HG03378 (cell line): ENCODE results near the gene BAZ2B.

Experiments used
- ATAC-seq: cut with Tn5 transposase; IDR thresholded peaks from one replicate; pipeline ENCODE4 v1.9.1; 2021; ENCODE audit warnings: mild to moderate bottlenecking, moderate library complexity; ENCODE audit not compliant: unreplicated experiment

The BAZ2B gene

DNA sequence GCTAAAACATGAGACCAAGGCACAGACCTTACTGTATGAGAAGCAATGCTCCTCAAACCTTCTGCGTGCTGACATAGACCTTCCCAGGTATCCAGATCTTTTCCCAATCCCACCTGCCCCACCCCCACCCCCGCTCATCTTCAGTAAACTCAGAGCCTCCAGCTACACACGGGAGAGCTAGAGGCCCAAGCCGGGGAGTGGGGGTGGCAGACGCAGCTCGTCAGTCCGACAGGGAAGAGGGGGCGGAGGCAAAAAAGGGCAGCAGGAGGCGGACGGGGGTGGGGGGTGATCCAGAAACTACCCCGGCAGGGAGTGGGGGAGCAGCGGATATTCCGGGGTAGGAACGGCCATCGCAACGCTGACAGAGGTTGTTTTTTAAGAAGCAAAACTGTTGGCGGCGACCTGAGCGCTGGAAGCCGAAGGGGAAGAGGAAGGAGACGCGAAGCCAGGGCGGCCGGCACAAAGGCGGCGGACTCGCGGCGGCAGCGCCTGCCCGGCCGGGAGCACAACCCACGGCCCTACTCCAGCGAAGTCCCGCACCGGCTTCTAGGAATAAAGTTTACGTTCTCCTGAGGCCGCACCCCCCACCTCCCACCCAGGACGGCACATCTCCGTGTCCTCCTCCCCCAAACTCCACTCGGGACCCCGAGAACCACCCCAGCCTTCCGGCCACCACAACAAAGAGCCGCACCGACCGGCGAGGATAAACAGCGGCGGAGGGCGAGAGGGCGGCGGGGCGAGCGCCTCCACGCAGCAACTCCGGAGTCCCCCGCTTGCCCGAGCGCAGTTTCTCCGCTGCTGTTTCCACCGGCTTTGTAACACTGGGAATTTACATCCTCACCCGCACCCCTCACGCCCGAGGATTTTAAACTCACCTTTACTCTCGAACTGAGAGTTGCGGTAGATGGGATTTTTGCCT, 722 bp downstream of the BAZ2B start:
- no peak for ATAC-seq

DNA sequence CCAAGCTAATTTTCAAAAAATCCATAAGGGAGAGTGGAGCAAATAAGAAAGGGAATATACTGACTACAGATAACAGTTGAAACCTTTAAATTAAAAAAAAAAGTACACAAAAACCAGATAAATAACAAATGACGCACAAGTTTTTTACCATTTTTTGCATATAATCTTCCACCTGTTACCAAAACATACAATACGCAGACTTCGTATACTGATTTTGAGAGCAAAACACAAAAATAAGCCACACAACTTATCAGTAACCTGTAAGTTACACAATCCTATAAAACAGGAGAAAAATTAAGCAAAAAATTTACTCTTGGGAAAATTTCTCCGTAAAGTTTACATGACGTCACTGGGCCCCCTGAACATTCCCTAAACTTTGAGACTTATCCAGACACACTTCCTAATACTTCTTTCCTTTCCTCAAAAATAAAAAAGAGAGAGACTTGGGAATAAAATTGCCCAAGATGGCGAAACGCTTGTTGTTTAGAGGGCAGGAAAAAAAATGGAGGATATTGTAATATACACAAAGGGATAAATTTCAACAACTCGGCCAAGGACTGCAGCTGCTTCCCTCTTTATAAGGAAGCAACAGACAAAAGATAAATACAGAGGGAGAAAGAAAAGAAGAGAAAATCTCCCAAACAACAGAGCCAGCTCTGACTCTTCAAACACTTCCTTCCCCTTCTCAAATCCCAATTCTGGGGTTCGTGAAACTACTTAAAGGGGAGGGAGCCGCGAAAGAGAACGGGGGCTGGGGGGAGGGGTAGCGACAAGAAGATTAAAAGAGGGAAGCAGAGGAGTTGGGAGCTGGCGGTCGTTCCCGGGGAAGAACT, 1.6 kb downstream of the BAZ2B start:
- no peak for ATAC-seq

DNA sequence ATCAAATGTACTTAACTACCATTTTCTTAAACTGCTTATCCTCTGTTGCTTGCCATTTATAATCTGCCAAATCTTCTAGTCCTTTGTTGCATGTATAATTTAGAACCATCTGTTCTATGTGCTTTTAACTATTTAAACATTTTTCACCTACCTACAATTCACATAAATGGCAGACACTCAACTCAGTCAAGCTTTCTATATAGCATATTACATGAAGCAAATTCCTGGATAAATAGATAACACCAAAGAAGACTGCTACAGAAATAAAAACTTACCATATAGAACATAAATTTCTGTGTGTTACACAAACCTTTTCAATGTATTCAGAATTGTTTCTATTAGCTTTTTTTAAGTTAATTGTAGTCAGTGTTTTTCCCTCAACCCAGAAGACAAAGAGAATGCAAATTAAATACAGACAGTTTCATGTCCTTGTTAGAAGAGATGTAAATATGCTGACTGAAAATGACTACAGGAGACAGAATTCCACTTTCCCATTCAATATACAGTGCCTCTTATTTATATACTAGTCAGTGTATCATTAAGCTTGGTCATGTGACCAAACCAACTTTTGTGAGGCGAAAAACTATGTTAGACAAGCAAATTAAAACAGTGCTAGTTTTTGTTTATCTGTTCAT, 2.6 kb downstream of the BAZ2B start:
- no peak for ATAC-seq

DNA sequence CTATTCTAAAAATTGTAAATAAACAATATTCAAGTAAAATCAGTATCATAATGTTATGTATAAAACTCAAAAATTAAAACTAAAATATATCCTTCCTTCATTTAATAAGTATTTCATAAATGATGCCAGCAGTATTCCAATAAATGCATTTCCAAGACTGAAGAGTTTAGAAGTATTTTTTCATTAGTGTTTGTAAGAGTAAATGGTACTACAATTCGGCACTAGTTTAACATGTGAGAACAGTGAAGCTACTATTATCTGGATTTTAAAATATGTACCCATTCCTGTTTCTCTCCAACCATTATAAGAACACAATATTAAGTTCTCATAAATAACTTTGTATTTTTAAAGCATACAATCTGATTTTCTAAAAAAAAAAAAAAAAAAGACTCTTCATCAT, 3.3 kb downstream of the BAZ2B start:
- ATAC-seq = no peak

DNA sequence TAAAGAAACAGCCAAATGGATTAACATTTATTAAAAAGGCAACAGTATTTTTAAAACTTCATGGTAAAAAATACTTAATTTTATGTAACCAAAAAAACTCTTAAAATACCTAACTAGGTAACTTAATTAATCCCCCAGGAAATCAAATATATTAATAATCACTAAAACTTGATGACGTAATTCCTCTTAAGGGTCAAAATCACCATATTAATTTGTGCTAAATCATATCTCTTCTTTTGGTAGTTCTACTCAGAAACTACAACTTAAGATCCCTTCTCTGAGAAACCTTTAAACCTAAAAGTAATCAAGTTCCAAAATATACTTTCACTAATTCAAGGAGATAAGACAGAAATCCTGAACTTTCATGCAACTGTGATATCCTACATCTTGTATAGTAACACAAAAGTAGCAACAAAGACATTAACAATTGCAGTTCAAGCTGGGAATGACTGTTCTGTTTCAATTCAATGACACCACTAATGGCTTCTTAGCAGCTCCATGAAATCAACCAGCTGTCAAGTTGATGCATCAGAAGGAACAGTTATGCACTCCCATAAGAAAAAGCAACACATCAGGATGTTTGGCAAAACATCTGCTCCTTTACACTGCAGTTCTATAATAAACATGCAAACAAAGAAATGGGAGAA, 4.0 kb downstream of the BAZ2B start:
- no peak for ATAC-seq

DNA sequence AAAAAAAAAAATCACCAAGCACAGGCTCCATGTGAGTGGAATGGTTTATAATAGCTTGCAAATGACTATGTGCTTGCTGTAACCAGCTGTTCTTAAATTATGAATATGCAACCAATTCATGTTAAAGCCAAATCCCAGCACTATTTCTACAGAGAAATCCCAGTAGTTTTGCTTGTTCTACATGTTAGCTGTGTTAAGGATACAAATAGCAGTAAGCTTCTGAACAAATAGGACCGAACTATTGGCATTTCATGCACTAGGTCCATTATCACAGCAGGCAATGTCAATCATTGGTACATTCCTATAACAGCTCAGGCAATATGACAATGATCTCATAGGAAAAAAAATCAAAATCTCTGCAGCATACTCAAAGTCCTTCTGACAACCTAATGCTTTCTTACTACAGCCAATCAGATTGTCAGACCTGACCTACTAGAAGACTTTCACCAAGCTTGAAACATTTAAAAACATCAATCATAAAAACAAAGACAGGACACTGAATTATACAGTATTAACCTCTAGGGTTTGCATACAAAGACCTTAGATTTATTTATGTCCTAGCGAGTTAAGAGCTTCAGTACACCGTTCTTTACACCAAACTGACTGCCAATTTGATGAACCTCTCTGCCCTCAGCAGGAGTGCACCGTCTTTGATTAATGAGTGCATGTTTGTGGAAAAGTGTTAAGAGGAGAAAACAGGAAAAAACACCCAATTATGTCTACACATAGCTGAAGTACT, 6.4 kb downstream of the BAZ2B start:
- no peak for ATAC-seq

DNA sequence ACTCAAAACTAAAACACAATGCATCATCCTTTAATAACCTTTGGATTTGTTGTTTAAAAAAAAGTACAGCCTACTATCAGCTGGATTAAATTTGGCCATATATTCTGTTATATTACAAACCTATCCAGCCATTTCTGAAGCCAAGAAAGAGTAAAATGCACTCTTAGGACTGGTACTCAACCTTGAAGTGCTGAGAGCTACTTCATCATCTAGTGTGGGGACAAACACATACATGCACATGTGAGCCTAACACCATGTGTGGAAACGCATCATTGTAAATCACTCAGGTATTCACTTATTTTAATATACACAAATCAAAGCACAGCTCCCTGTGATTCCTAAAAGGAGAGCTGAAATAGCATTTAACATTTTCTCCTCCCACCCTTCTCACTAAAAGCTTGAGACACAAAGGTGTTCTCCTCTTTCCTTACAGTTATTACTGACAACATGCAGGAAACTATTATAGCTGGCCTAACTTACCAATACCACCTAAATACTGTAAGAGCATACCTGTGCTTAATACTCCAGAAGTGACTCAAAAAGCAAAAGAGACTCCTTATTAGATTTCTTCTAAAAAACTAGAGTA, 7.5 kb downstream of the BAZ2B start:
- ATAC-seq = no peak

DNA sequence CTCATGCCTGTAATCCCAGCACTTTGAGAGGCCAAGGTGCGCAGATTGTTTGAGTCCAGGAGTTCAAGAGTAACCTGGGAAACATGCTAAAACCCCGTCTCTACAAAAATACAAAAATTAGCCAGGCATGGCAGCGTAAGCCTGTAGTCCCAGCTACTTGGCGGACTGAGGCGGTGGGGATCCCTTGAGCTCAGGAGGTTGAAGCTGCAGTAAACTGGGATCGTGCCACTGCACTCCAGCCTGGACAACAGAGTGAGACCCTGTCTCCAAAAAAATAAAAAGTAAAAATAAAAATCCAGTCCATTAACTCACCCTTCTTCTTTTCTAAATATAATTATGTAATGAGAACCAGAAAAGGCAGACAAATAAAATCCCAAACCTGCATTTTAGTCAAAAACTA, 8.2 kb downstream of the BAZ2B start:
- ATAC-seq = no peak

DNA sequence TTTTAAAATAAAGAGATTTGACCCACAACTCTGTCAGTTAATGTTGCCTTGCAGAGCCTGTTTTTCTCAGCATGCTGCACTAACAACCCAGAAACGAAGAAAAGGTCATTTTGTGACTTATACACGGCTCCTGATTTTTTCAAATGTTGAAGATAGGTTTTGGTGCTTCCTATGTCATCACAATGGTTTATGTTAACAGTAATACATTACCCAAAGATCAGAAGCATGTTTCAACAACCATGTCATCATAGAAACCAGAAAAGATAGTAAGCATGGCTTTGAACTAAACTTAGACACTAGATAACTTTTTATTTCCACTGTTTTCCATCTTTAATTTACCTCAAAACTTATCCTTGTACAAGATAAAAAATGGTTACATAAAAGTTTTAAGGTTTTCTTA, 10.1 kb downstream of the BAZ2B start:
- no peak for ATAC-seq

DNA sequence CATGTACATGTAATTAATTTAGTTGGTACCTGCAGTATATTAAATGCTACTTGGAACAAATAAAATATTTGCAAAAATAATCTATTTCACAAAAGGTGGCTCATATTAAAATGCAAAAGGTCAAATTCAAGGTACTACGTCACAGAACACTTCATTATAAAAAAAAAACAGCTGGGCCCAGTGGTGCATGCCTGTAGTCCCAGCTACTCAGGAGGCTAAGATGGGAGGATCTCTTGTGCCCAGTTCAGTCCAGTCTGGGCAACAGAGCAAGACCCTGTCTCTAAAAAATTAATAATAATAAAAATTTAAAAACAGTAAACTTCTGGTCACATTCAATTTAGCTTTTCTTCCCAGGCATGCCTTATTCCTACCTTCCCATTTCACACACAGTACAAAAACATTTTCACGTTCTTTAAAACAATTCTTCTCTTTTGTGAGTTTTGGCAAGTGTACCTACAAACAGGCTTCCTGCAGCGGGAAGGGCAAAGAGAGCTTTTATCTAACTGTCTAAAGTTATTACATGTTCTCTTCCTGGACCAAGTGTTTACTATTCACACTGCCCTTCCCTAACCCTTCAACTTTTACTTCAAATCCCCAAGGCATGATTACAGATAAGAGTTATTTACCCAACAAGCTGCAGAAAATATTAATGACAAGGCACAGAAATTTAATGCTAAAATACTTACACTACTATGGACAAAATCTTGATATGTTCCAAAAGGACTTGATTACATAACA, 10.7 kb downstream of the BAZ2B start:
- no peak for ATAC-seq

DNA sequence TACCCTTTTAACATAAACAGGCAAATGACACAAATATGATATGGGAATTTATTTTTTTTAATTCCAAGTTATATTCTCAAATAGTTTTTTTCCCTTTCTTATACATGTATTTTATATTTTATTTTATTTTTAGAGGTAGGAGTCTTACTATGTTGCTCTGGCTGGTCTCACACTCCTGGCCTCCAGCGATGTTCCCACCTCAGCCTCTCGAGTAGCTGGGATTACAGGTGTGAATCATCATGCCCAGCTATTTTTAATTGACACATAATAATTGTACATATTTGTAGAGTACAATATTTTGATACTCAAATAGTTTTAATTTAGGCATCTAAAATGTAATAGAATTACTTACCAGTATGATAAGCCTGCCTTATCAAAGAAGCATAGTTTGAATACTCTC, 12.2 kb downstream of the BAZ2B start:
- no peak for ATAC-seq

DNA sequence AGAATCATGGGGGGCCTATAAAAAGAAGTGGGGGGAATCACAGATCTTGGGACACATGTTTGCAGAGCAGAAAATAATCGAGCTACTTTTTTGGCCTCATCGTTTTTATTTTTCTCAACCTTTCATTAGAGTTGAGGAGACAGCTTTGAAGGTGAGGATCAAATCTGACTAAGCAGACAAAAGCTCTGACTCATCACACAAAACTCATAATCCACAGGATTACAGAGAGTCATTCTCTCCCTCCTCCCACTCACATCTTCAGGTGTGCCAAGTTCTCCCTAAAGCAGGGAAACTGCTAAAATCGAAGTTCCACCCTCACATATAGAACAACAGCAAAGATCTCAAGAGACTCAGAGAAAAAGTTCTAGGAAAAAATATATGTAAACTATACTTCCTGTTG, 15.6 kb downstream of the BAZ2B start:
- ATAC-seq = no peak

DNA sequence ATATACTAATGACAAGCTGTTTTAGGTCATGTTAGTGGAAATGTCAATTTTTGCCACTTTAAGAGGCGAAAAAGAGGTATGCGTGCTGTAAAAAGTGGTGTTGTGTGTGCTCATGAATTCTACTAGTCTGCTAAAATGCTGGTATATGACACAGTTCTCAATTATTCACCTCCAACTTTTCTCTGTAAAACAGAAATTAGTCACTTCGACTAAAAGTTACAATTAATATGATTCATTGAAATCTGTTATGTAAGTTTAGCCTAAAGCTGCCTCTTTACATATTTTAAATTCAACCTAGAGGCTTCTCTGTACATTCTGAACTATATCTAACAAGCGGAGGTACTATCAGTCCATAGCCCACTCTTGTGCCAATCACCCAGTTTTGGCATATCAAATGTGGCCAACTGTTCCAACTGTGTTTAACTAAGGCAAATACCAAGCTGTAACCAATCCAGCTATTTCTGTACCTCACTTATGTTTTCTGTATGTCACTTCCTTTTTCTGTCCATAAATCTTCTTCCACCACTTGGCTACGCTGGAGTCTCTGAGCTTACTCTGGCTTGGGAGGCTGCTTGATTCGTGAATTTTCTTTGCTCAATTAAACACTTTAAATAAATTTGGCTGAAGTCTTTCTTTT, 20.8 kb downstream of the BAZ2B start:
- ATAC-seq = no peak

DNA sequence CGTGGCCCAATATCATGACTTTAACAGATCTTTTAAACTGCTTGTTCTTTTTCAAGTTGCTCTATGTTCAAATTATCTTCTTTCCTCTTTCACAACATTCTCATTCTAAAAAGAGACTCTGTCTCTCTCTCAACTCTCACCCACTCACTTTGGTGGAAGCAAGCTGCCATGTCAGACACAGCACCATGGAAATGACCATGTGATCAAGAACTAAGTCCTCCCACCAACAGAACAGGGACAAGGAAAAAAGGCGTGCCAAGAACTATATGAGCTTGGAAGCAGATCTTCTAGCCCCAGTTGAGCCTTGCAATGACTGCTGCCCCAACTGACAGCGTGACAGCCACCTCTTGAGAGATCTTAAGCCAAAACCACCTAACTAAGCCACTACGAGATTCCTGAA, 23.9 kb downstream of the BAZ2B start:
- no peak for ATAC-seq

DNA sequence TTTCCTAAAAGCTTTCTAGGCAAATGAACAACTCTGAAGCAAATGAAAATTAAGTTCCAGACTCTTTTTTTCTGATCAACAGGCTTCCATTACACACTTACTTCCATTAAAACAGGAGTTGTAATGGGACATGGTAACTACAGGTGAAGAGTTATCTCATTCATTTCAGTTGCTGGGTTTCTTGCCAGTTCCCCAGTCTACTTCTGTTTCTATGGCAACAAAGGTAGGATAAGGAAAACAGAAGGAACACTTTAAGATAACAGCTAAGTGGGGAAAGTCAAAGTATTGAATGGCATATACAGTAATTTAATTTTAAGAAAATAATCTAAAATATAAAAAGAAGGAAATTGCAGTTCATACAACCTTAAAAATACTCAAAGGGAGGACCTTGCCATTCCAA, 25.1 kb downstream of the BAZ2B start:
- no peak for ATAC-seq

DNA sequence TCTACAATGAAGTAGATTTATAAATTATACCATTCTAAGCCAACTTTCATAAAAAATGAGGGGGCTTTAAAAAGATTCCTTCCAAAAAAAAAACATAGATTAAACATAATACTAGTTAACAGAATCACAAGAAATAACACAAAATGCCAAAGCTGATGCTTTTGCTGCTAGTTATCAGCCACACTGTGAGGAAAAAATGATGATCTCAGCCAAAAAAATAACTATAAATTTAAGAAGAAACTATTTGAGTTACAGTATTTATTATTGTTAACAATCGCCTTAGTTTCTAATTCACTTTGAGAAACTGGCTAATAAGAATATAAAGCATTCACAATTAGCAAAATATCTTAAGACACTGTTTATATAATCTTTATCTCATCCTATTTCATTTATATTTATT, 27.1 kb downstream of the BAZ2B start:
- no peak for ATAC-seq

DNA sequence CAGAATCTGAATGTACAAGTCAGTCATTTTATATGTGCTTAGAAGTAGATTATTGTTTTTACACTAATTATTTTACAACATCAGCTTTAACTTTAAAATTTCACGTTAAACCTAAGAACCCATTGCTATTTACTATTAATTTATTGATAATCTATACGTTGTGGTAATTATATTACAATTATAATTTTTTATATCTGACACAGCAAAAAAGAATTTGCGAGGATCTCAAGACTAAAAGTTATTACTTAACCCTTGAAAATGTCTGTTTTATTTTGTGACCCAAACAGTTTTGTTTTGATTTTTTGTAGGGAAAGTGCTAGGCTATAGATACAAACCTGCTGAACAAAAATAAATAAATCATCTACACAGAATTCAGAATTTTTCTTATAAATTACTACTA, 30.3 kb downstream of the BAZ2B start:
- no peak for ATAC-seq

DNA sequence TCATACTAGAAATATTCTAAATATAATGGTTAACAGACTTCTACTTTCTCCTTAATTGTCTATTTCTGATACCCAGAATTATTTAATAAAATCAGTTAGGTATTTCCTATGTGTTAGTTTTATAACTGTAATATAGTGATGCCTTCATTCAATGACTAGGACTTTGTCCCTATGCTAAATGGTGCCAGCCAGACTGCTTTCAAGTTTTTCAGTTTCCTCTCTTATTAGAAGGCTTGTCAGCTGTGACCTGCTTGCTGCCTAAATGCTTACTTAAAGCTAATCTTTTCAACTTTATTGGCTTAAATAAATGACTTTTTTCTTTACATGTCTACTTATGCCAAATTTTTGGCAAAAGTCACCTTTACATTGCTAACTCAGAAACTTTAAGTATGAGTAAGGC, 30.7 kb downstream of the BAZ2B start:
- no peak for ATAC-seq

DNA sequence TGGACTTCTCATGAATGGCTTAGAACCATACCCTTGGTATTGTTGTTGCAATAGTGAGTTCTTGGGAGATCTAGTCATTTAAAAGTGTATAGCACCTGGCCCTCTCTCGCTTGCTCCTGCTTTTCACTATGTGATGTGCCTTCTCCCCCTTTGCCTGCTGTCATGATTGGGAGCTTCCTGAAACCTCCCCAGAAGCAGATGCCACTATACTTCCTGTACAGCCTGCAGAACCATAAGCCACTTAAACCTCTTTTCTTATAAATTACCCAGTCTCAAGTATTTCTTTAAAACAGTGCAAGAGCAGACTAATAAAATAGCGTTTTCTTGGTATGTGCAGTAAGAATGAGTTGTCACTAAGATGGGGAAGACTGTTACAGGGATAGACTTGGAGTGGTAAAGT, 31.6 kb downstream of the BAZ2B start:
- ATAC-seq = no peak
